ENCODE measurements around the gene C5AR1. TPM values are rescaled to one million over a fixed set of nuclear protein-coding genes. Genes with fewer than 3 reads are reported as not detected.

Gene C5AR1
- total and polyA plus RNA-seq, 9 of the 15 experiments (the other 6 are each of a cell fraction or from before 2014, with no cell fraction given), result 0.06 to 1.6 (median 0.28) TPM; not detected in 3

DNA sequence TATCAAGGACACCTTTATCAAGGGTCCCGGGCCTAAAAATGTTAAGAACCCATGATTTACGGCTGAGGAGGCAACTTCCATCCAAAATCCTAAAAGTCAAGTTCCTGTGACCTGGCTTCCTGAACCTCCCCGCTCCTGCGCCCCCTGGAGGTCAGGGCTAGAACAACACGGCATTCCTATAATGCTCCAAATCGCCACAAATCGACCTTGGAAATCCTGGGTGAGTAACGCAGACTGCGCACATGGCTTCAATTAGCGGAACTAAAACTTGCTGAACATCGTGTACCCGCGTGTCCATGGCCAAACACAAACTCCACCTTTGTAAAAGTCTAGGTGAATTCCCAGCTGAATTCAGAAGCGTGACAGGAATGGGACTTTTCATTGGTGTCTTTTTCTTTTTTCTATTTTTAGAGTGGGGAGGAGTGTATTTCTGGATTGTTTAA lies 4.3 kb upstream of the C5AR1 start (continued):
- no peak for TF ChIP-seq SAFB (IDR thresholded peaks at IDR 0.05; ENCODE audit: borderline replicate concordance, low read depth, low read length)
- TF ChIP-seq SMAD2 (IDR thresholded peaks at IDR 0.05; ENCODE audit: low read depth, low read length), result no peak
- no peak for TF ChIP-seq HMG20B (CRISPR knock-in tag; IDR thresholded peaks at IDR 0.05)
- TF ChIP-seq ZNF175 (CRISPR knock-in tag; IDR thresholded peaks at IDR 0.05; ENCODE audit: low read depth), result peak; percentile 54; the same call in 1 of the 2 replicates
- TF ChIP-seq, protein P1, sequence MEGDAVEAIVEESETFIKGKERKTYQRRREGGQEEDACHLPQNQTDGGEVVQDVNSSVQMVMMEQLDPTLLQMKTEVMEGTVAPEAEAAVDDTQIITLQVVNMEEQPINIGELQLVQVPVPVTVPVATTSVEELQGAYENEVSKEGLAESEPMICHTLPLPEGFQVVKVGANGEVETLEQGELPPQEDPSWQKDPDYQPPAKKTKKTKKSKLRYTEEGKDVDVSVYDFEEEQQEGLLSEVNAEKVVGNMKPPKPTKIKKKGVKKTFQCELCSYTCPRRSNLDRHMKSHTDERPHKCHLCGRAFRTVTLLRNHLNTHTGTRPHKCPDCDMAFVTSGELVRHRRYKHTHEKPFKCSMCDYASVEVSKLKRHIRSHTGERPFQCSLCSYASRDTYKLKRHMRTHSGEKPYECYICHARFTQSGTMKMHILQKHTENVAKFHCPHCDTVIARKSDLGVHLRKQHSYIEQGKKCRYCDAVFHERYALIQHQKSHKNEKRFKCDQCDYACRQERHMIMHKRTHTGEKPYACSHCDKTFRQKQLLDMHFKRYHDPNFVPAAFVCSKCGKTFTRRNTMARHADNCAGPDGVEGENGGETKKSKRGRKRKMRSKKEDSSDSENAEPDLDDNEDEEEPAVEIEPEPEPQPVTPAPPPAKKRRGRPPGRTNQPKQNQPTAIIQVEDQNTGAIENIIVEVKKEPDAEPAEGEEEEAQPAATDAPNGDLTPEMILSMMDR (IDR thresholded peaks at IDR 0.05 in 2 of 3, conservative IDR thresholded peaks at IDR 0.05 in 1 of 3; ENCODE audit: insufficient read depth in 2 of 3, low read depth in 1 of 3, low read length in 3 of 3), result peak; percentile 84 to 97 (median 89)
- peak; percentile 53 to 65 for TF ChIP-seq RAD21 (CRISPR knock-in tag; conservative IDR thresholded peaks at IDR 0.05 in 1 of 2, IDR thresholded peaks at IDR 0.05 in 1 of 2)
- TF ChIP-seq LCOR (CRISPR knock-in tag; IDR thresholded peaks at IDR 0.05), result no peak
- TF ChIP-seq, protein P2, sequence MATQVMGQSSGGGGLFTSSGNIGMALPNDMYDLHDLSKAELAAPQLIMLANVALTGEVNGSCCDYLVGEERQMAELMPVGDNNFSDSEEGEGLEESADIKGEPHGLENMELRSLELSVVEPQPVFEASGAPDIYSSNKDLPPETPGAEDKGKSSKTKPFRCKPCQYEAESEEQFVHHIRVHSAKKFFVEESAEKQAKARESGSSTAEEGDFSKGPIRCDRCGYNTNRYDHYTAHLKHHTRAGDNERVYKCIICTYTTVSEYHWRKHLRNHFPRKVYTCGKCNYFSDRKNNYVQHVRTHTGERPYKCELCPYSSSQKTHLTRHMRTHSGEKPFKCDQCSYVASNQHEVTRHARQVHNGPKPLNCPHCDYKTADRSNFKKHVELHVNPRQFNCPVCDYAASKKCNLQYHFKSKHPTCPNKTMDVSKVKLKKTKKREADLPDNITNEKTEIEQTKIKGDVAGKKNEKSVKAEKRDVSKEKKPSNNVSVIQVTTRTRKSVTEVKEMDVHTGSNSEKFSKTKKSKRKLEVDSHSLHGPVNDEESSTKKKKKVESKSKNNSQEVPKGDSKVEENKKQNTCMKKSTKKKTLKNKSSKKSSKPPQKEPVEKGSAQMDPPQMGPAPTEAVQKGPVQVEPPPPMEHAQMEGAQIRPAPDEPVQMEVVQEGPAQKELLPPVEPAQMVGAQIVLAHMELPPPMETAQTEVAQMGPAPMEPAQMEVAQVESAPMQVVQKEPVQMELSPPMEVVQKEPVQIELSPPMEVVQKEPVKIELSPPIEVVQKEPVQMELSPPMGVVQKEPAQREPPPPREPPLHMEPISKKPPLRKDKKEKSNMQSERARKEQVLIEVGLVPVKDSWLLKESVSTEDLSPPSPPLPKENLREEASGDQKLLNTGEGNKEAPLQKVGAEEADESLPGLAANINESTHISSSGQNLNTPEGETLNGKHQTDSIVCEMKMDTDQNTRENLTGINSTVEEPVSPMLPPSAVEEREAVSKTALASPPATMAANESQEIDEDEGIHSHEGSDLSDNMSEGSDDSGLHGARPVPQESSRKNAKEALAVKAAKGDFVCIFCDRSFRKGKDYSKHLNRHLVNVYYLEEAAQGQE (IDR thresholded peaks at IDR 0.05; ENCODE audit: borderline replicate concordance), result peak; percentile 56; the same call in 1 of the 2 replicates
- TF ChIP-seq, protein P2 (CRISPR knock-in tag; IDR thresholded peaks at IDR 0.05; ENCODE audit: low read depth), result no peak
- TF ChIP-seq HDAC1 (IDR thresholded peaks at IDR 0.05), result peak in 1 of 2 experiments; percentile 35; a peak in 1 of 4 replicates
- peak; percentile 35; the same call in 1 of the 2 replicates for TF ChIP-seq SOX6 (IDR thresholded peaks at IDR 0.05)
- TF ChIP-seq, protein P3, sequence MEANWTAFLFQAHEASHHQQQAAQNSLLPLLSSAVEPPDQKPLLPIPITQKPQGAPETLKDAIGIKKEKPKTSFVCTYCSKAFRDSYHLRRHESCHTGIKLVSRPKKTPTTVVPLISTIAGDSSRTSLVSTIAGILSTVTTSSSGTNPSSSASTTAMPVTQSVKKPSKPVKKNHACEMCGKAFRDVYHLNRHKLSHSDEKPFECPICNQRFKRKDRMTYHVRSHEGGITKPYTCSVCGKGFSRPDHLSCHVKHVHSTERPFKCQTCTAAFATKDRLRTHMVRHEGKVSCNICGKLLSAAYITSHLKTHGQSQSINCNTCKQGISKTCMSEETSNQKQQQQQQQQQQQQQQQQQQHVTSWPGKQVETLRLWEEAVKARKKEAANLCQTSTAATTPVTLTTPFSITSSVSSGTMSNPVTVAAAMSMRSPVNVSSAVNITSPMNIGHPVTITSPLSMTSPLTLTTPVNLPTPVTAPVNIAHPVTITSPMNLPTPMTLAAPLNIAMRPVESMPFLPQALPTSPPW (CRISPR knock-in tag; IDR thresholded peaks at IDR 0.05), result peak; percentile 13; the same call in 1 of the 2 replicates
- TF ChIP-seq HMGN3 (IDR thresholded peaks at IDR 0.05; ENCODE audit: borderline replicate concordance, extremely low read depth, insufficient read length, low read depth, low read length), result no peak
- peak; percentile 54 for TF ChIP-seq KLF16 (IDR thresholded peaks at IDR 0.05)
- no peak for TF ChIP-seq SMARCE1 (IDR thresholded peaks at IDR 0.05)
- peak; percentile 98 for TF ChIP-seq HNRNPLL (IDR thresholded peaks at IDR 0.05; ENCODE audit: low read depth, low read length, poor library complexity, severe bottlenecking)

Data from K562 (cell line).